ENCODE measurements around the gene RYR1. TPM values are rescaled to one million over a fixed set of nuclear protein-coding genes. Genes with fewer than 3 reads are reported as not detected.

RYR1 gene
- total and polyA plus RNA-seq, 2 donors (not counting 1 experiment from before 2014, with no cell fraction given) = 0.43 to 3.8 TPM

DNA sequence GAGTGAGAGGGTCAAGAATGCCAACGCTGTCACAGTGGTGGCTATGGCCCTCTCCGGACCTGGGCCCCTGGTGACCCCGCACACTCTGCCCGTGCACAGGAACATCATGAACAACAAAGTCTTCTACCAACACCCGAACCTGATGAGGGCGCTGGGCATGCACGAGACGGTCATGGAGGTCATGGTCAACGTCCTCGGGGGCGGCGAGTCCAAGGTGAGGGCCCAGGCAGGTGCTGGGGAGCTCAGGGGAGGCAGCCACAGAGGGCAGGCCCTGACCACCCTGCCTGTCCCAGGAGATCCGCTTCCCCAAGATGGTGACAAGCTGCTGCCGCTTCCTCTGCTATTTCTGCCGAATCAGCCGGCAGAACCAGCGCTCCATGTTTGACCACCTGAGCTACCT, 62.6 kb downstream of the RYR1 start:
- CTCF ChIA-PET = no interaction called here
- Histone ChIP-seq H2AFZ (ENCODE audit: insufficient read depth, low read depth, low read length, poor library complexity, severe bottlenecking) (no peak overlapping the region), H3K4me3 (ENCODE audit: control extremely low read depth in 1 of 5, extremely low read depth in 1 of 5, insufficient read depth in 1 of 5, low read depth in 2 of 5, low read length in 4 of 5) (no peak overlapping the region), H3K27ac (ENCODE audit: low read length in 2 of 2) (no peak overlapping the region), H4K20me1 (ENCODE audit: control insufficient read depth, insufficient read depth, low read length, poor library complexity, severe bottlenecking) (no peaks in the 10 kb centered on the region), H3K79me2 (ENCODE audit: control insufficient read depth, insufficient read depth, low read length) (no peaks in the 10 kb centered on the region), H3K4me2 (replicated peaks; ENCODE audit: low read depth, low read length, poor library complexity, severe bottlenecking) (no peak overlapping the region), H3K27me3 (replicated peaks in 1 of 4; ENCODE audit: control extremely low read depth in 1 of 4, control insufficient read depth in 3 of 4, insufficient read depth in 4 of 4, low read length in 3 of 4) (peaks cover 0 to 5% (median 0%) of the 10 kb centered on the region in 4 experiments), H3K9me3 (ENCODE audit: control extremely low read depth in 1 of 3, control insufficient read depth in 2 of 3, insufficient read depth in 1 of 3, low read length in 2 of 3) (peaks cover 0 to 6% (median 0%) of the 10 kb centered on the region in 3 donors), H3K9ac (ENCODE audit: low read length) (no peak overlapping the region), H3K36me3 (replicated peaks in 1 of 2; ENCODE audit: control extremely low read depth in 1 of 2, control insufficient read depth in 1 of 2, extremely low read depth in 1 of 2, insufficient read depth in 2 of 2, low read length in 1 of 2) (no peaks in the 10 kb centered on the region), H3K4me1 (ENCODE audit: control insufficient read depth in 2 of 2, insufficient read depth in 2 of 2, low read length in 2 of 2) (peaks cover 6 to 11% of the 10 kb centered on the region in 2 donors)
- H3K27me3 Mint-ChIP-seq = no peaks in the 10 kb centered on the region
- H3K27ac Mint-ChIP-seq = no peak overlapping the region
- no peak overlapping the region for H3K4me3 Mint-ChIP-seq
- DNase-seq = no peak
- peaks cover 12% of the 10 kb centered on the region for H3K4me1 Mint-ChIP-seq
- intact Hi-C loops (cut with micrococcal nuclease) = no loop called here
- 93% methylated on average over 17 of the region's 17 CpGs for WGBS (ENCODE audit: insufficient coverage)
- no peaks in the 10 kb centered on the region for H3K9me3 Mint-ChIP-seq (ENCODE audit: insufficient read depth)
- POLR2A ChIA-PET = no interaction called here
- ATAC-seq (ENCODE audit: low read depth) = no peak
- TF ChIP-seq, protein P1, sequence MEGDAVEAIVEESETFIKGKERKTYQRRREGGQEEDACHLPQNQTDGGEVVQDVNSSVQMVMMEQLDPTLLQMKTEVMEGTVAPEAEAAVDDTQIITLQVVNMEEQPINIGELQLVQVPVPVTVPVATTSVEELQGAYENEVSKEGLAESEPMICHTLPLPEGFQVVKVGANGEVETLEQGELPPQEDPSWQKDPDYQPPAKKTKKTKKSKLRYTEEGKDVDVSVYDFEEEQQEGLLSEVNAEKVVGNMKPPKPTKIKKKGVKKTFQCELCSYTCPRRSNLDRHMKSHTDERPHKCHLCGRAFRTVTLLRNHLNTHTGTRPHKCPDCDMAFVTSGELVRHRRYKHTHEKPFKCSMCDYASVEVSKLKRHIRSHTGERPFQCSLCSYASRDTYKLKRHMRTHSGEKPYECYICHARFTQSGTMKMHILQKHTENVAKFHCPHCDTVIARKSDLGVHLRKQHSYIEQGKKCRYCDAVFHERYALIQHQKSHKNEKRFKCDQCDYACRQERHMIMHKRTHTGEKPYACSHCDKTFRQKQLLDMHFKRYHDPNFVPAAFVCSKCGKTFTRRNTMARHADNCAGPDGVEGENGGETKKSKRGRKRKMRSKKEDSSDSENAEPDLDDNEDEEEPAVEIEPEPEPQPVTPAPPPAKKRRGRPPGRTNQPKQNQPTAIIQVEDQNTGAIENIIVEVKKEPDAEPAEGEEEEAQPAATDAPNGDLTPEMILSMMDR (IDR thresholded peaks at IDR 0.05) = no peak
- TF ChIP-seq EZH2 (IDR thresholded peaks at IDR 0.05; ENCODE audit: borderline replicate concordance, insufficient read depth, low read depth, low read length, poor library complexity, severe bottlenecking) = no peak

DNA sequence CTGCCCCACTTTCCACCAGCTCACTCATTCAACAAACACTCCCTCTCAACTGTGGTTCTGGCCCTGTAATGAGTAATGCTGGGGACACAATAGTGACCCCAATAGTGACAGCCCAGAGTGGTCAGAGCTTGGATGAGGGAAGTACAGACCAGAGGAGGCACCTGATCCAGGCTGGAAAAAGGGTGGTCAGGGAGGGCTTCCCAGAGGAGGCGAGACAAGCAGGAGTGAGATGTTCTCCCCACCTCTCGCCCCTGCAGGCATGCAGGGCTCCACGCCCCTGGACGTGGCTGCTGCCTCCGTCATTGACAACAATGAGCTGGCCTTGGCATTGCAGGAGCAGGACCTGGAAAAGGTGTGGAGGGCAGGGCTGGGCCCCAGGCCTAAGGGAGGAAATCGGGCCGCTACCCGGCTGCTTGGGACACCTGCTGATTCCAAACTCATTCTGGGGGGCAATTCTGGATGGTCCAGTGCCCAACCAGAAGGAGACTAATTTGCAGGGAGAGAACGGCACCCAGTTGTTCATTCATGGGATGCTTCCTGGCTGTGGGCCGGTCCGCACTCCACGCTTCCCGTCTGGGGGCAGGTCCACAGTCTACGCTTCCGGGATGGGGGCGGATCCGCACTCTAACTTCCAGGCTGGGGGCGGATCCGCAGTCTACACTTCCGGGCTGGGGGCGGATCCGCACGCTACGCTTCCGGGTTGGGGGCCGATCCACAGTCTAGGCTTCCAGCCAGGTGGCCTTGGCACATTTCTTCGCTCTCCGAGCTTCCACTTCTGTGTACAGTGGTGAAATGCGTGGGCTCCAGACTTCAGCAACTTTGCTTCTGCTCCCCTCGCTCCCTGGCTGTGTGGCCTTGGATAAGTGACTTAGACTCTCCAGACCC, 63.4 kb downstream of the RYR1 start:
- H3K4me1 ChIP-seq (ENCODE audit: control insufficient read depth in 2 of 2, insufficient read depth in 2 of 2, low read length in 2 of 2) = peaks cover 6 to 8% of the 10 kb centered on the region in 2 donors

More for the DNA sequence above, 63.4 kb downstream of the RYR1 start:
- Histone ChIP-seq H3K79me2 (ENCODE audit: control insufficient read depth, insufficient read depth, low read length) (no peaks in the 10 kb centered on the region), H3K4me2 (replicated peaks; ENCODE audit: low read depth, low read length, poor library complexity, severe bottlenecking) (no peak overlapping the region), H2AFZ (ENCODE audit: insufficient read depth, low read depth, low read length, poor library complexity, severe bottlenecking) (no peak overlapping the region), H3K9me3 (ENCODE audit: control extremely low read depth in 1 of 3, control insufficient read depth in 2 of 3, insufficient read depth in 1 of 3, low read length in 2 of 3) (peaks cover 0 to 6% (median 0%) of the 10 kb centered on the region in 3 donors), H3K27ac (ENCODE audit: low read length in 2 of 2) (no peak overlapping the region), H3K36me3 (replicated peaks in 1 of 2; ENCODE audit: control extremely low read depth in 1 of 2, control insufficient read depth in 1 of 2, extremely low read depth in 1 of 2, insufficient read depth in 2 of 2, low read length in 1 of 2) (no peaks in the 10 kb centered on the region), H3K4me3 (ENCODE audit: control extremely low read depth in 1 of 5, extremely low read depth in 1 of 5, insufficient read depth in 1 of 5, low read depth in 2 of 5, low read length in 4 of 5) (no peak overlapping the region), H4K20me1 (ENCODE audit: control insufficient read depth, insufficient read depth, low read length, poor library complexity, severe bottlenecking) (no peaks in the 10 kb centered on the region), H3K27me3 (replicated peaks in 1 of 4; ENCODE audit: control extremely low read depth in 1 of 4, control insufficient read depth in 3 of 4, insufficient read depth in 4 of 4, low read length in 3 of 4) (peaks cover 0 to 5% (median 0%) of the 10 kb centered on the region in 4 experiments), H3K9ac (ENCODE audit: low read length) (no peak overlapping the region)
- WGBS (ENCODE audit: insufficient coverage) = 96% methylated on average over 30 of the region's 30 CpGs
- POLR2A ChIA-PET = no interaction called here
- H3K4me1 Mint-ChIP-seq = peaks cover 12% of the 10 kb centered on the region
- CTCF ChIA-PET = no interaction called here
- no peak overlapping the region for H3K4me3 Mint-ChIP-seq
- H3K9me3 Mint-ChIP-seq (ENCODE audit: insufficient read depth) = no peaks in the 10 kb centered on the region
- H3K27me3 Mint-ChIP-seq = no peaks in the 10 kb centered on the region
- intact Hi-C loops (cut with micrococcal nuclease) = no loop called here
- no peak for TF ChIP-seq EZH2 (IDR thresholded peaks at IDR 0.05; ENCODE audit: borderline replicate concordance, insufficient read depth, low read depth, low read length, poor library complexity, severe bottlenecking)
- TF ChIP-seq, protein P1 (IDR thresholded peaks at IDR 0.05) = no peak
- ATAC-seq (ENCODE audit: low read depth) (no peak), DNase-seq (no peak)
- H3K27ac Mint-ChIP-seq = no peak overlapping the region

Measured in B cell (primary cell).